GM12873 (cell line): ENCODE data around the gene ZIM2.
A peak's percentile ranks its signal among the peaks of the same experiment; 100 is the strongest.

ENCODE experiments used
- CTCF ChIP-seq: IDR thresholded peaks from 2 replicates; pipeline ENCODE4 v1.5.1; 2012; ENCODE audit warnings: low read depth, mild to moderate bottlenecking, moderate library complexity, low read length, control low read depth; ENCODE audit not compliant: insufficient read depth; ENCODE audit errors: missing control alignments

ZIM2 gene

GRCh38 chr19:56769650-56770049, 70.9 kb downstream of the ZIM2 start:
- TF ChIP-seq CTCF, result no peak

- TF ChIP-seq CTCF, result no peak
These were observed 75.4 kb downstream of the ZIM2 start for GRCh38 chr19:56765137-56765536.

- peak; percentile 25 for TF ChIP-seq CTCF
These were observed 76.3 kb downstream of the ZIM2 start for GRCh38 chr19:56764196-56764695.

GRCh38 chr19:56760842-56761241, 79.7 kb downstream of the ZIM2 start:
- TF ChIP-seq CTCF, result no peak

- TF ChIP-seq CTCF, result no peak
These were observed 81.0 kb downstream of the ZIM2 start for GRCh38 chr19:56759531-56759930.

GRCh38 chr19:56751078-56751489, 89.4 kb downstream of the ZIM2 start:
- TF ChIP-seq CTCF, result no peak

GRCh38 chr19:56750658-56751057, 89.9 kb downstream of the ZIM2 start:
- TF ChIP-seq CTCF, result no peak
